Right ventricle myocardium superior (tissue), 1 donor: Measurements from ENCODE around the gene RNU1-3. TPM values are rescaled to one million over a fixed set of nuclear protein-coding genes. Genes with fewer than 3 reads are reported as not detected.
"Not testable (repeated sequence)": the region's sequence is repeated elsewhere in the genome, so short reads cannot be mapped to it uniquely, and the experiment has no call there.

Source experiments
- ATAC-seq: fragments of 200-7000 bp; cut with Tn5 transposase; one replicate; pipeline ENCODE4 v1.9.1; 2020; ENCODE audit warnings: mild to moderate bottlenecking; ENCODE audit not compliant: poor library complexity
- DNase-seq: peaks from one replicate; pipeline ENCODE4 v3.0.0-alpha.2; 2020
- intact Hi-C: fragments of 100-400 bp; cut with DNase I; formaldehyde crosslinking; loops from one replicate; pipeline ENCODE4 v1.11.2; 2022
- total RNA-seq: library from RNA; stranded (reverse); fragmentation: NEBNext Ultra II Directional; extraction: Animal tissue kit (Norgen Biotek cat#: 25700); gene quantifications from one replicate; pipeline ENCODE4 v1.2.1, GENCODE V29; 2021
- donor health status: DM: no; HTN: yes; CAD: no; lungs with severe emphysema.

Gene RNU1-3
- total RNA-seq, 1 donor from 2014 or later = 9,391 TPM

DNA sequence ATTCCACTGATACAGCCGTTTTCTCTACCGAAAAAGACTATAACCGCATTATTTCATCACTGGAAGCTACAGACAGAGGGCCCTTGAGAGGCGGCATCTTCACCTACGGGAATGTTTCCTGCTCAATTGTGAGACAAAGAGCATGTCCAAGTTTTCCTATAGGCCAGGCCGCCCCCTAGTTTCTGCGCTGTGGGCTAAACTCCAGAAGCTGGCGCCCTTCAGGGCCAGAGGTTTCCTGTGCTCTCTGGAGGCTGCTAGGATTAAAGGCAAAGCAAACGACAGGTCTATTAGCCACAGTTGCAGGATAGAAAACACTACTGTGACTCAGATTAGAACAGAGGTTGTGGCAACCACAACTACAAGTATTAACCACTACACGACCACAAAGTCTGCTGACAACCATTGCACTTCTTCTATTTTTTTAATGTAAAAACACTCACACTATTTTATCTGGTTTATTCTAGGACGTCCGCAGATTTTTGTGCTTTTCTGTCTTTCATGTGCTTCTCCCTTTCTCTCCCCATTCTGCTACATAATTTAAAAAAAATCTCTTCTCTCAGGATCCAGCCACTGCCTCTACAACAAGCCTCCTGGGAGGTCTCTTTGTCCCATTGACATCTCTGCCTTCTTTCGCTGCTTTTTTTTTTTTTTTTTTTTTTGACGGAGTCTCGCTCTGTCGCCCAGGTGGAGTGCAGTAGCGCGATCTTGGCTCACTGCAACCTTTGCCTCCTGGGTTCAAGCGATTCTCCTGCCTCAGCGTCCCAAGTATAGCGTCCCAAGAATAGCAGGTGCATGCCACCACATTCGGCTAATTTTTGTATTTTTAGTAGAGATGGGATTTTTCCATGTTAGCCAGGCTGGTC, 10.1 kb upstream of the RNU1-3 start:
- intact Hi-C loops, ATAC-seq, DNase-seq: not testable (repeated sequence)

DNA sequence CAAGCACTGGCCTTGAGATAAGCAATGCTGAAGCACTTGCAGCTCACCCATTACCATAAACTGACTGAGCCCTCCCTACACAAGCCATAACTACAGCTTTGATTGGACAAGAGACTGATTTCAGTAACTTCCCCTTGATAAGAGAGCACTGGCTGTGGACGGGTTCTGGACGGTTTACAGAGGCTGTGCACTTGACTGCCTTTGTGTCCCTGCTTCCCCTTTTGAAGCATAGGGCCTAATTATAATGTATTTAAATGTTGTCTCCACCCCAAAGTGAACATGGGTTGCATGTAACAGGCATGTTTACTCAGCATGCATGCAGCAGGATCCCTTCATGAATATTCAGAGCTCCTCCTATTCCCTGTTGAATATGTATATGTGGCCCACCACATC, 8.4 kb upstream of the RNU1-3 start:
- ATAC-seq, intact Hi-C loops, DNase-seq: not testable (repeated sequence)

GRCh38 chr1:16673976-16674375, 7.2 kb upstream of the RNU1-3 start:
- ATAC-seq, intact Hi-C loops, DNase-seq: not testable (repeated sequence)

- DNase-seq, intact Hi-C loops, ATAC-seq: not testable (repeated sequence)
Measured at GRCh38 chr1:16665836-16666235, 912 bp downstream of the RNU1-3 start.

- ATAC-seq, DNase-seq, intact Hi-C loops: not testable (repeated sequence)
Measured at GRCh38 chr1:16658234-16658633, 8.5 kb downstream of the RNU1-3 start.

DNA sequence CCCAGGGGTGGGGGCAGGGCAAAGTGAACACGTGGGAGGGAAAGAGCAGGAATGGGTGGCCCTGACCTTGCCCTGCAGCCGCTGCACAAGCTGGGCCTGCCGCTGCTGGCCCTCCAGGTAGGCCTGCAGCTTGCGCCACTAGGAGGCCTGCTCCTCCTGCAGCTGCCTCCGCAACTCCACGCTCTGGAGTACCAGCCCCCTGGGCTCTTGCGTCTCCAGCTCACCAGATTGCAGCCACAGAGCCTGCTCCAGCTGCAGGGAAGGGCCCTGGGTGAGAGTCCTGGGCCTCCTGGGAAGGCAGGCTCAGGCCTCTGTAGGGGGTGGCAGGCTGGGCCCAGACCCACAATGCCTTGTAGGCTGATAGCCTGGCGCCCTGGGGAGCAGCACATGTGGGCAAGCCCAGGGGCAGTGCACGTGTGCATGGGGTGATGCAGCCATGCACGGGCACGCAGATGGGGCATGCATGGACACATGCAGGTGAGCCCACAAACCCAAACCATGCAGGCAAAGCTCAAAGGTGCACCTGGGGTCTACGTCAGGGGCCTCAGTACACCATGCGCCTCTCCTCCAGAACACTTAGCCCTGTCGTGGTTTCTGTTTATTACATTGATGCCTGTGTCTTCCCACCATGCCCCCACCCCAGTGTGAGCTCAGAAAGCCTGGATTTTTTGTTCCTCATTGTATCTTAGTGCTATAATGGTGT, 9.6 kb downstream of the RNU1-3 start:
- ATAC-seq, intact Hi-C loops, DNase-seq: not testable (repeated sequence)

DNA sequence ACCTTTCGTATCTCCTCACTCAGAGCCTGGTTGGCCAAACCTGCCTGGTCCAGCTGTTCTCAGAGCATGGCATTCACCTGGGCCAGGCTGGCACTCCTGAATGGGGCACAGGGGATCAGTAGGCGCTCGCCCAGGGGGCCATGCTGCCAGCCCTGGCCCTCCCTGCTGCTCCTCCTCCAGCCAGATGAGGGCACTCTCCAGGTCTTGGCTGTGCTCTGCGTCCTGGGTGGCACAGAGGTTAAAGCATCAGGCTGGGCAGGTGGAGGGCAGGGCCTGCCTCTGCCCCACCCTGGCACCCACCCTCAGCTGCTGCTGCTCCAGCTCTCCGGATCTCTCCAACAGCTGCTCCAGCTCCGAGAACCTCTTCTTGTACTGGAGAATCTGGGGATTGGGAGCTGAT, 10.2 kb downstream of the RNU1-3 start:
- intact Hi-C loops, DNase-seq, ATAC-seq: not testable (repeated sequence)

GRCh38 chr1:16651560-16651959, 15.2 kb downstream of the RNU1-3 start:
- DNase-seq, ATAC-seq, intact Hi-C loops: not testable (repeated sequence)

DNA sequence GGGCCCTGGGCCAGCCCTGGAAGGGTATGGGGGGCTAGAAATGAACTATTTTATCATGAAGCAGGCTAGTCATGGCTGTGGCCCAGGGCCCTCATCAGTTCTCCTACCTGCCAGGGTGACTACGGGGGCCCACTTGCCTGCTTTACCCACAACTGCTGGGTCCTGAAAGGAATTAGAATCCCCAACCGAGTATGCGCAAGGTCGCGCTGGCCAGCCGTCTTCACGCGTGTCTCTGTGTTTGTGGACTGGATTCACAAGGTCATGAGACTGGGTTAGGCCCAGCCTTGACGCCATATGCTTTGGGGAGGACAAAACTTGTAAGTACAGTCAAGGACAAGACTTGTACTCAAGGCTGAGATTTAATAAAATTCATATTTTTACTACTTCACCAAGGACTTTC, 16.8 kb downstream of the RNU1-3 start:
- ATAC-seq, intact Hi-C loops, DNase-seq: not testable (repeated sequence)

- ATAC-seq, intact Hi-C loops: not testable (repeated sequence)
- peak; percentile 37 for DNase-seq
Measured at GRCh38 chr1:16649390-16649789, 17.4 kb downstream of the RNU1-3 start.

GRCh38 chr1:16648756-16649155, 18.0 kb downstream of the RNU1-3 start:
- intact Hi-C loops, ATAC-seq, DNase-seq: not testable (repeated sequence)

GRCh38 chr1:16648250-16648649, 18.5 kb downstream of the RNU1-3 start:
- ATAC-seq, intact Hi-C loops: not testable (repeated sequence)
- peak; percentile 41 for DNase-seq

GRCh38 chr1:16647179-16648176, 19.3 kb downstream of the RNU1-3 start:
- intact Hi-C loops = not testable (repeated sequence)
- peak; percentile 39 for DNase-seq
- ATAC-seq = peak; percentile 12

GRCh38 chr1:16646716-16647115, 20.0 kb downstream of the RNU1-3 start:
- DNase-seq, ATAC-seq, intact Hi-C loops: not testable (repeated sequence)

DNA sequence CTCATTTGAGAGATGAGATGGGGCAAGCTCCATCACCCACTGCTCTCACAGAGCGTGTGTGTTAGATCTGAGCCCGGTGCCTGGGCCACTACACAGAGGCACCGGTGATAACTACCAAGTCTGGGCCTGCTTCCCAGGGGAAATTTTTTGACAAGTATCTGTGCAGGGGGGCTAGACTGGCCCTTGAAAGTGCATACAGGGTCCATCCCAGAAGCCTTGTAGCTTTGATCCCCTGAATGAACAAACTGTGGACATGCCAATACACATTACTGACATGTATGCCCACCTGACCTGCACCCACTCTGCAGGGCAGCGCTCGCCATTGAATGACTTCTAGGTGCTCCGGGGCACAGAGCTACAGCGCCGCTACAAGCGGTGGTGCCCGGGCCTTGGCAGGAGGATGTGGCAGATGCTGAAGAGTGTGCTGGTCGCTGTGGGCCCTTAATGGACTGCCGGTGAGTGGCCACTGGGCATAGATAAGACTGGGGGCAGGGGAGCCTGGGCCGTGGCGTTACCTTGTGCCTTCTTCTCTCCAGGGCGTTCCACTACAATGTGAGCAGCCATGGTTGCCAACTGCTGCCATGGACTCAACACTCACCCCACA, 20.6 kb downstream of the RNU1-3 start:
- peak; percentile 40 for DNase-seq
- intact Hi-C loops, ATAC-seq: not testable (repeated sequence)

DNA sequence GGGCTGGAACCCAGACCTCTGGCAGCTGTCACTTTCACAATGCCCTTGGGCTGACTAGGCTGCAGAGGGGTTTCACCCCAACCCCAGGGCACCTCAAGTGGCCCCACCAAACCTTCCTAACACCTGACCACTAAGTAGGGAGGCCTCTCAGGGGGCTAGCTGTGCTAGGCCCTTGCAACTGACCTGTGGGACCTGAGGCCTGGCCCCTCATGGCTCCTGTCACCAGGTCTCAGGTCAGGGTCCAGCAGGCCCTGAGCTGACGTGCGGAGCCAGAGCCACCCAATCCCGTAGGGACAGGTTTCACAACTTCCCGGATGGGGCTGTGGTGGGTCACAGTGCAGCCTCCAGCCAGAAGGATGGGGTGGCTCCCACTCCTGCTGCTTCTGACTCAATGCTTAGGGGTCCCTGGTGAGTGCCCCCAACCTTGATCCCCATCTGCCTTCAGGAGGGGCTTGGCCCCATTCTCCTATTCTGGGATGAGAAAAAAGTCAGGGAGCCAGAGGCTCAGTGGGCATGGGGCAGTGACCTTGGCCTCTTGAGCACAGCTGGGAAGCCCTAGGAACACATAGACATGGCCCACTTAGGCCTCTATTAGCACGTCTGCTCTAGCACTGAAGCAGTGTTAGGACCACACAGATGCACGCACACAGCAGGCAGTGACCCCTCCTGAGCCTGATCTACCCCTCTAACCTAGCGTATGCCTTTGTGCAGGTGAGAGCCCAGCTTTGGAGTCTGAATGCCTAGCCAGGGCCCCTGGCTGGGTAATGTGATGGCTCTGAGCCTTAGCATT, 21.3 kb downstream of the RNU1-3 start:
- DNase-seq = peak; percentile 52
- ATAC-seq, intact Hi-C loops: not testable (repeated sequence)
